PC-3 (cell line): ENCODE data around the gene MMP11.

ENCODE experiments used
- CTCF ChIP-seq: fragments of 300-600 bp; sonication (generic); conservative IDR thresholded peaks from 2 replicates; pipeline ENCODE4 v1.5.1; 2017; ENCODE audit warnings: antibody characterized with exemption, low read depth, mild to moderate bottlenecking, low read length
- EZH2phosphoT487 ChIP-seq: fragments of 300-600 bp; sonication (generic); IDR thresholded peaks from 2 replicates; pipeline ENCODE4 v1.6.1; 2018; ENCODE audit warnings: mild to moderate bottlenecking, antibody characterized with exemption, low read length, borderline replicate concordance

DNA sequence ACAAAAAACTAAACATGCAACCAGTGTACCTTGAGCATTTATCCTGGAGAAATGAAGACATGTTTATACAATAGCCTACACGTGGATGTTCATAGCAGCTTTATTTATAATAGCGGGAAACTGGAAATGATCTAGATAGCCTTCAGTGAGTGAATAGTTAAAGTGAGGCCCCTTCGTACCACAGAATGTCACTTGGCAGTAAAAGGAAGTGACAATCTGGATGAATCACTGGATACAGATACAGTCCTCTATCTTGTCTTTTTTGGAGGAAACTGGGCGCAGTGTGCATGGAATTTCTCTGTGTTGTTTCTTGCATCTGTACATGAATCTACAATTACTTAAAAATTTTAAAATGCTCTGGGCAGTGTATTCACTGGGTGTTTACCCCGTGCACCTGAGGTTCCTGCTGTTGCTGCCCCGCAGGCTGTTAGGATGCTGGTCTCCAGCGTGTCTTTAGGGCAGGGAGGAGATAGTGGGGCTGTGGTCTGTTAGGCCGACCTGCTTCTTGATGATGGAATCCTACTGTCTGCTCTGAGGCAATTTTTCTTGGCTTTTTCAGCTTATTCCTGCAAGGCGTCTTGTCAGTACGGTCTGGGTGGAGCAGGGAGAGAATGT, 43.0 kb downstream of the MMP11 start:
- TF ChIP-seq CTCF (no peak), EZH2phosphoT487 (no peak)
